Activated CD8-positive, alpha-beta memory T cell treated with anti-CD3 and anti-CD28 coated beads for 48 hours (primary cell): Measurements from ENCODE around the gene COMMD7.
"Not testable (repeated sequence)": the region's sequence is repeated elsewhere in the genome, so short reads cannot be mapped to it uniquely, and the experiment has no call there.

Source experiments
- DNase-seq, 3 experiments: peaks; one replicate each; pipeline ENCODE4 v3.0.0-alpha.2; 2020; ENCODE audit warnings: low read depth in 2 of 3, low spot score in 2 of 3

The COMMD7 gene

GRCh38 chr20:32737371-32738223, 5.7 kb downstream of the COMMD7 start:
- DNase-seq, result no peak

GRCh38 chr20:32731882-32732266, 11.4 kb downstream of the COMMD7 start:
- no peak for DNase-seq

- DNase-seq, result not testable (repeated sequence)
Measured at GRCh38 chr20:32729334-32729733, 13.9 kb downstream of the COMMD7 start.

GRCh38 chr20:32728435-32728834, 14.8 kb downstream of the COMMD7 start:
- DNase-seq, result not testable (repeated sequence)

GRCh38 chr20:32727683-32728082, 15.6 kb downstream of the COMMD7 start:
- DNase-seq, result no peak

GRCh38 chr20:32718749-32719348, 24.4 kb downstream of the COMMD7 start:
- no peak for DNase-seq

GRCh38 chr20:32711346-32711745, 31.9 kb downstream of the COMMD7 start:
- DNase-seq, result no peak

GRCh38 chr20:32709632-32710121, 33.6 kb downstream of the COMMD7 start:
- DNase-seq, result no peak

- DNase-seq, result not testable (repeated sequence)
Measured at GRCh38 chr20:32709029-32709631, 34.1 kb downstream of the COMMD7 start.

- no peak for DNase-seq
Measured at GRCh38 chr20:32707691-32708581, 35.3 kb downstream of the COMMD7 start.

GRCh38 chr20:32706486-32706885, 36.8 kb downstream of the COMMD7 start:
- DNase-seq, result no peak

- no peak for DNase-seq
Measured at GRCh38 chr20:32702706-32703425, 40.4 kb downstream of the COMMD7 start.

GRCh38 chr20:32697608-32698007, 45.7 kb downstream of the COMMD7 start:
- DNase-seq, result no peak

- no peak for DNase-seq
Measured at GRCh38 chr20:32695089-32695488, 48.2 kb downstream of the COMMD7 start.

- DNase-seq, result not testable (repeated sequence)
Measured at GRCh38 chr20:32688966-32689365, 54.3 kb downstream of the COMMD7 start.

- no peak for DNase-seq
Measured at GRCh38 chr20:32687180-32687532, 56.1 kb downstream of the COMMD7 start.

GRCh38 chr20:32686530-32687179, 56.6 kb downstream of the COMMD7 start:
- DNase-seq, result no peak

- no peak for DNase-seq
Measured at GRCh38 chr20:32685541-32686529, 57.4 kb downstream of the COMMD7 start.

- no peak for DNase-seq
Measured at GRCh38 chr20:32682508-32682987, 60.7 kb downstream of the COMMD7 start.
